Esophagus squamous epithelium (tissue), 4 donors: ENCODE data around the gene WDR49.

Experiments used
- CTCF ChIP-seq, 6 experiments: fragments of 450-650 bp in 4 of 6; fragments of 200-600 bp in 2 of 6; sonication (generic) in 2 of 6; IDR thresholded peaks; one replicate each; pipeline ENCODE4 v1.5.1; 2016 to 2019; ENCODE audit warnings: antibody characterized with exemption in 6 of 6, mild to moderate bottlenecking in 4 of 6, moderate library complexity in 4 of 6
- POLR2A ChIP-seq, 4 donors: fragments of 450-650 bp; IDR thresholded peaks; one replicate each; pipeline ENCODE4 v1.6.1; 2017; ENCODE audit warnings: antibody characterized with exemption in 4 of 4, mild to moderate bottlenecking in 4 of 4, moderate library complexity in 3 of 4

GRCh38 chr3:167668651-167669050, 14.9 kb upstream of the WDR49 start:
- no peak for TF ChIP-seq CTCF (IDR thresholded peaks at IDR 0.05)
- TF ChIP-seq POLR2A (IDR thresholded peaks at IDR 0.05) = no peak
